T follicular helper cell (primary cell): Measurements from ENCODE around the gene TMEM198.

ENCODE experiments used
- DNase-seq: peaks from one replicate; pipeline ENCODE4 v3.0.0-alpha.2; 2020; ENCODE audit warnings: low read depth

Gene TMEM198

DNA sequence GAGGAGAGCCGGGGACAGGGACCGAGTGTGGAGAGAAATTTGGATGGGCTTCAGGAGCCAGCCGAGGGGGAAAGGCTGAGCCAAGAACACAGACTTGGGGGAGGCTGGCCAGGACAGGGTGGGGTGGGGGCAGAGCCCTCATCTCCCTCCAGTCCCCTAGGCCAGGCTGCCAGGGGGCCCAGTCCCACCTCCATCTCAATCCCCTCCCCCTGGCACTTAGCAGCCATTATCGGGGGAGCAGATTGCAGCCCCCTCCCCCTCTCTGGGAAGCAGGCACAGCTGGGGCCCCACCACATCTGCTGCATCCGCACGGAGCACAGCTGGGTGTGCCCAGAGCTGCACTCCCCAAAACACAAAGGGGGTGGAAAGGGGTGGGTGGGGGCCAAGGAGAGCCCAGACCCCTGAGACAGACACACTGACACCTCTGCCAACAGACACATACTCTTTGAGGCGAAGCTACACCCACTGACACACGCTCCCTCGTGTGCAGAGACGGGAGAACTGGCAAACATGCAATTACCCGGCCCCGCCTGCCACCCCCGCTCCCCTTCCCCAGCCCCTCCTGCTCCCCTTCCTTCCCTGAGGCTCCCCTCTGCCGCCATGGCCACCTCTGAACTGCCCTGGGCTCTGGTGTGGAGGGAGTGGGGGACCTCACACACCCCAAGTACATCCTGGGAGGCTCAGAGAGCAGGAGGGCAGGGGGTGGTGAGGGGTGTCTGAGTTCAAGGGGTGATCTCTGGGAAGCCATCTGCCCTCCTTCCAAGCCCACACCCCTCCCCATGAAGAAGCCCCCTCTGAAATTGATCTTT, 34.7 kb upstream of the TMEM198 start:
- no peak for DNase-seq

DNA sequence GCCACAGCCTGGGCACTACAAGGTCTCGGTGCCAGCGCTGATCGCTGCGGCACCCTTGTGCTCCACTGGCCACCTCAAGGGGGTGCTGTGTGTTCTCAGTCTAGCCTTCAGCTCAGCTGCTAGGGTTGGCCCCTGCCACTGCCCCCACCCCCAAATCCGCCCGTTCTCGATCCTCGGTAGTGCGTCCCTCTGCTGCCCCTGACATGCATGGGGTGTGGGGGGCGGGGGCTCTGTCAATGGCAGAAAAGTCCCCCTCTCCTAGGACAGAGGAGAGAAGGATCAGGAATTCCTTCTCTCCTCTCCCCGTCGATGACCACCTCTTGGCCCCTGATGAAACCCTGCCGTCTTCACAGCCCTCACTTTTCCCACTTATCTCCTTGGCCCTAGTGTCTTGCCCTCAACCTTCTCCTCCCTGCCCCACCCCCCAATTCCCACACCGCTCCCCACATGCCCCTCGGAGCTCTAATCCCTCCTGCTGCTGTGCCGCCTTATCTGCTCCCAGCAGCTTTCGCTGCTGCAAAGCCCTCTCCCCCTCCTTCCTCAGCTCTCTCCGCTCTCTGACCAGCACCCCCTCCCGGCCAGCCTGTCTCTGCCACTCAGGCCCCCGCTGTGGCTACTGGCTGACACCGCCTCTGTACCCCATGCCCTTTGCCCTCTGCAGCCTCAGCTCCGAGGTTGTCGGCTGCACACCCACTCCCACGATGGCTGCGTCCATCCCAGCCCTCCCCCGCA, 33.9 kb upstream of the TMEM198 start:
- DNase-seq, result peak; percentile 29

- DNase-seq, result no peak
Observed at GRCh38 chr2:219510512-219511135, 33.2 kb upstream of the TMEM198 start.

DNA sequence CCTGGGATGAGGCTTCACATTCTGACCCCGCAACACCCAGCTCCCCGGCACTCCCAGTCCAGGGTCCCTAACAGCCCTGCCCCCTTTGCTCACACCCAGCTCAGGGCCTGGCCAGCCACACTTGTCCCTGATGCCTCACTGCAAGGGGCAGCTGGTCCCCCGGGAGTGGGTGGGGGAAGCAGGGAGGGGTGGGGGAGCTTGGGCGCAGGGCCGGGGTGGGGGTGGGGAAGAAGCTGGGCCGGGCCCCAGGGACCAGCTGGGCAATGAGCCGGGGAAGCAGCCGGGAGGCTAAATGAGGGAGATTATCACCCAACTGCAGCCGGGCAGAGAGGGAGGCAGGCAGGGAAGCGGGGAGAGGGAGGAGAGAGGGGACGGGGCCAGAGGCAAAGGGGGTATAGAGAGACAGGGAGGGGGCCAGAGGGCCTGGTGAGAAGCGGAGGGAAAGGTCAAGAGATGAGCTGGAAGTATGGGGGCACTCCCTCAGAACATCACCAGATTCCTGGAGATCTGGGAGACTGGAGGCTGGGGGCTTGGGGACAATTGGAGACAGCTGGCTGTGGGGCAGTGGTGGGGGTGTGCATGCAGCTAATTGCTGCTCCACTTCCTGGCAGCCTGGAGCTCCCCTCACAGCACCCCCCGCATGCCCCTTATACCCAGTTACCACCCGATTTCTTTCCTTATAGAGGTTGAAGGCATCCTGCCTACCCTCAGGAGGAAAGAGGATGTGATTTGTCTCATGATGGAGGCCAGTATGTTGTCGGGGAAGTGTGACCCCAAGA, 32.1 kb upstream of the TMEM198 start:
- DNase-seq, result no peak

GRCh38 chr2:219512524-219513216, 31.2 kb upstream of the TMEM198 start:
- no peak for DNase-seq

- no peak for DNase-seq
Observed at GRCh38 chr2:219513787-219514186, 30.0 kb upstream of the TMEM198 start.

- DNase-seq, result no peak
Observed at GRCh38 chr2:219514196-219514761, 29.5 kb upstream of the TMEM198 start, which contains the start of gene ASIC4. Gene ASIC4 (plus strand): TSS chr2:219514482. CDS start chr2:219514725, 243 bp downstream.

DNA sequence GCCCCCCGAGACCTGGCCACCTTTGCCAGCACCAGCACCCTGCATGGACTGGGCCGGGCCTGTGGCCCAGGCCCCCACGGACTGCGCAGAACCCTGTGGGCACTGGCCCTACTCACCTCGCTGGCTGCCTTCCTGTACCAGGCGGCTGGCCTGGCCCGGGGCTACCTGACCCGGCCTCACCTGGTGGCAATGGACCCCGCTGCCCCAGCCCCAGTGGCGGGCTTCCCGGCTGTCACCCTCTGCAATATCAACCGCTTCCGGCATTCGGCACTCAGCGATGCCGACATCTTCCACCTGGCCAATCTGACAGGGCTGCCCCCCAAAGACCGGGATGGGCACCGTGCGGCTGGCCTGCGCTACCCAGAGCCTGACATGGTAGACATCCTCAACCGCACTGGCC, 29.0 kb upstream of the TMEM198 start:
- no peak for DNase-seq

DNA sequence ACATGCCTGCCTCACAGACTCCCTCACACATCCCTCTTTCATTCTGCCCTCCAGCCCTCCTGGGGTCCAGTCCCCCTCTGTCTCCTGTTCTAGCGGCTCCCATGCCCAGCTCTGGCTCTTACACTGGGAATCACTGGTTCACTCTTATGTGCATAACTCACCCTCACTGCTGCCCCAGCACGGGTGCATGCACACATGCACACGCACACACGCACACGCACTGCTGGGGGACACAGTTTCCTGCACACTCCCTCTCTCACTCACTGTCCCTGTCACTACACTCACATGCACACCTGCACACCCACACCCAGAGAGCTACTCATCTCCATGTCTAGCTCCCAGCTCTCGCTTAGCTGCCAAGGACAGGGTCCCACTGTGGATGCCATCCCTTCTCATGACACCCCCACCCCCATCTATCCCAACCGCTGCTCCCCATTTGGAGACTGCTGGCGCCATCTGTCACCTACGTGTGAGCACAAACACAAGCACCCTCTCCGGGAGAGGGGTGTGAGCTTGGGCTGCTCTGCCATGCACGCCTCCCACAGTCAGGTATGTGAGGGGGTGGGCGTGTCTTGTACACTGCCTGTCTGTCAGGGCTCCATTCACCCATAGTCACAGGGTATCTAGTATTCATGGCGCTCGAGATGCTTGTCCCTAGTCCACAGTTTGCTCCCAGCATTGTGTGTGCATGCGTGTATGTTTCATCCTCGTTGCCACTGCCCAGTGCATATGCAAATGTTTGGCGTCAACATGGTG, 27.8 kb upstream of the TMEM198 start:
- no peak for DNase-seq

DNA sequence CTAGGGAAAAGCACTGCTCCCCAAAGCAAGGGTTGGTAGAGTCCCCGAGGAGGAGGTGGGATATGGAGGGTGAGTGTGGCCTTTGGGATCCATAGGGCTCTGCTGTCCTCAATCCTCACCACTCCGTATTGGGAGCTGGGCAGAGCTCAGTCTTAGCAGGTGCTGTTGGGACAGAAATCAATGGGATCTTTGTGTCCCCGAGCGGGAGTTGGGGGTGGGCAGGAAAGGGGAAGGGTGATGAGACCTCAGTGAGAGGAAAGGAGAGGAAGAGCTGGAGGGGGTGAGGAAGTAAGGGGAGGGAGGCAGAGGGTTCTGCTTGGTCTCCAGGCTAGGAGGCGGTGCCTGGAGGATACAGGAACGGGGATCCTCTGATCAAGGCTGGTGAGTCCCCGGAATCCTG, 26.9 kb upstream of the TMEM198 start:
- no peak for DNase-seq

GRCh38 chr2:219517954-219518778, 25.7 kb upstream of the TMEM198 start:
- DNase-seq, result no peak

GRCh38 chr2:219519526-219519916, 24.3 kb upstream of the TMEM198 start:
- no peak for DNase-seq

- no peak for DNase-seq
Observed at GRCh38 chr2:219520079-219520478, 23.7 kb upstream of the TMEM198 start.

- no peak for DNase-seq
Observed at GRCh38 chr2:219521066-219521880, 22.6 kb upstream of the TMEM198 start.

- no peak for DNase-seq
Observed at GRCh38 chr2:219522111-219523030, 21.5 kb upstream of the TMEM198 start.

- DNase-seq, result no peak
Observed at GRCh38 chr2:219523031-219523671, 20.7 kb upstream of the TMEM198 start.

DNA sequence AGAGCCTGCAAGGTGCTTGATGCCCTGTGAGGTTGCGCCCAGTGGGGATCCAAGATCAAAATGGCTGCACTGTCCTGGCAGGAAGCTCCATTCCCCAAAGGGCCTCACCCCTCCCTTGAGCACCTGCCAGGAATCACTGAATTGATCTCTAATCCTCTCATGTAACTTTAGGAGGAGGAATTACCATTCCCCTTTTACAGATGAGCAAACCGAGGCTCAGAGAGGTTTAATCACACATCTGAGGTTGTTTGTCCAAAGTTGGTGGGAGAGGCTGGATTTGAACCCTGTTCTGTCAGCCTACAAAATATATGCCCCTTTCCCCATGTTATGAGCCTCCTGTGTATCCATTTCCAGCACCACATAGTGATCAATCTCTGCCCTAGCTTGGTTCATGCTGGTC, 19.0 kb upstream of the TMEM198 start:
- DNase-seq, result no peak
